H9 (cell line): ENCODE results near the gene ZNF831. TPM values are rescaled to one million over a fixed set of nuclear protein-coding genes. Genes with fewer than 3 reads are reported as not detected.

Experiments used
- DNase-seq: peaks from one replicate; pipeline ENCODE4 v3.0.0-alpha.2; 2017
- H2AFZ ChIP-seq: one replicate; pipeline ENCODE4 v1.6.1; 2013; ENCODE audit warnings: mild to moderate bottlenecking, low read length, control low read depth, moderate library complexity
- H2AK5ac ChIP-seq: 2 replicates; pipeline ENCODE4 v1.6.1; 2013; ENCODE audit warnings: low read length, control low read depth, mixed read lengths; ENCODE audit not compliant: insufficient read length
- H2BK120ac ChIP-seq: one replicate; pipeline ENCODE4 v1.6.1; 2013; ENCODE audit warnings: low read depth, mild to moderate bottlenecking, low read length, control low read depth, inconsistent platforms; ENCODE audit not compliant: poor library complexity, severe bottlenecking
- H2BK12ac ChIP-seq: 2 replicates; pipeline ENCODE4 v1.6.1; 2013; ENCODE audit warnings: low read length, control low read depth, mixed read lengths, low read depth; ENCODE audit not compliant: insufficient read length
- H2BK15ac ChIP-seq: 2 replicates; pipeline ENCODE4 v1.6.1; 2013; ENCODE audit warnings: low read depth, low read length, control low read depth
- H2BK20ac ChIP-seq: one replicate; pipeline ENCODE4 v1.6.1; 2013; ENCODE audit warnings: low read depth, mild to moderate bottlenecking, low read length, control low read depth, inconsistent platforms; ENCODE audit not compliant: poor library complexity, severe bottlenecking
- H2BK5ac ChIP-seq: 2 replicates; pipeline ENCODE4 v1.6.1; 2013; ENCODE audit warnings: low read length, control low read depth, mixed read lengths; ENCODE audit not compliant: insufficient read length
- H3K14ac ChIP-seq: 2 replicates; pipeline ENCODE4 v1.6.1; 2013; ENCODE audit warnings: low read length, control low read depth; ENCODE audit not compliant: insufficient read depth
- H3K18ac ChIP-seq: 2 replicates; pipeline ENCODE4 v1.6.1; 2013; ENCODE audit warnings: low read depth, mild to moderate bottlenecking, mixed read lengths, low read length, control low read depth; ENCODE audit not compliant: insufficient read length
- H3K23ac ChIP-seq: 2 replicates; pipeline ENCODE4 v1.6.1; 2013; ENCODE audit warnings: low read length, control low read depth, mixed read lengths, low read depth; ENCODE audit not compliant: insufficient read length
- H3K23me2 ChIP-seq: 2 replicates; pipeline ENCODE4 v1.6.1; 2013; ENCODE audit warnings: low read depth, mild to moderate bottlenecking, mixed read lengths, low read length, control low read depth; ENCODE audit not compliant: insufficient read length, poor library complexity, severe bottlenecking
- H3K27ac ChIP-seq: 2 replicates; pipeline ENCODE4 v1.5.1; 2013; ENCODE audit warnings: low read length, control low read depth, mixed read lengths, low read depth; ENCODE audit not compliant: insufficient read length
- H3K27me3 ChIP-seq: 2 replicates; pipeline ENCODE4 v1.6.1; 2013; ENCODE audit warnings: low read length, control low read depth, inconsistent platforms; ENCODE audit not compliant: insufficient read depth
- H3K4ac ChIP-seq: 2 replicates; pipeline ENCODE4 v1.6.1; 2013; ENCODE audit warnings: low read depth, mild to moderate bottlenecking, control low read depth, inconsistent platforms, low read length, moderate library complexity
- H3K4me1 ChIP-seq: 2 replicates; pipeline ENCODE4 v1.6.1; 2013; ENCODE audit warnings: low read length, control low read depth, inconsistent platforms; ENCODE audit not compliant: insufficient read depth
- H3K4me2 ChIP-seq: 2 replicates; pipeline ENCODE4 v1.6.1; 2013; ENCODE audit warnings: low read length, control low read depth, mixed read lengths; ENCODE audit not compliant: insufficient read length, insufficient read depth
- H3K56ac ChIP-seq: 2 replicates; pipeline ENCODE4 v1.6.1; 2013; ENCODE audit warnings: low read depth, mild to moderate bottlenecking, mixed read lengths, low read length, control low read depth; ENCODE audit not compliant: insufficient read length
- H3K79me1 ChIP-seq: 2 replicates; pipeline ENCODE4 v1.6.1; 2013; ENCODE audit warnings: low read depth, mild to moderate bottlenecking, moderate library complexity, low read length, control low read depth, inconsistent platforms; ENCODE audit not compliant: insufficient read depth, poor library complexity, severe bottlenecking
- H3K79me2 ChIP-seq: 2 replicates; pipeline ENCODE4 v1.6.1; 2013; ENCODE audit warnings: low read length, control low read depth, inconsistent platforms; ENCODE audit not compliant: insufficient read depth
- H3K9ac ChIP-seq: 2 replicates; pipeline ENCODE4 v1.6.1; 2013; ENCODE audit warnings: low read length, control low read depth, mixed read lengths; ENCODE audit not compliant: insufficient read length; ENCODE audit errors: extremely low read depth
- H3K9me3 ChIP-seq: one replicate; pipeline ENCODE4 v1.6.1; 2013; ENCODE audit warnings: low read depth, low read length, inconsistent platforms; ENCODE audit not compliant: control insufficient read depth
- H3T11ph ChIP-seq: one replicate; pipeline ENCODE4 v1.6.1; 2013; ENCODE audit warnings: mild to moderate bottlenecking, low read length, control low read depth, inconsistent platforms
- H4K20me1 ChIP-seq: one replicate; pipeline ENCODE4 v1.6.1; 2013; ENCODE audit not compliant: control insufficient read depth, insufficient read length, insufficient read depth
- H4K5ac ChIP-seq: 2 replicates; pipeline ENCODE4 v1.6.1; 2013; ENCODE audit warnings: low read depth, mild to moderate bottlenecking, mixed read lengths, low read length, control low read depth; ENCODE audit not compliant: insufficient read length
- H4K8ac ChIP-seq: replicated peaks from 2 replicates; pipeline ENCODE4 v1.6.1; 2013; ENCODE audit warnings: low read length, control low read depth, mixed read lengths, low read depth; ENCODE audit not compliant: insufficient read length
- H4K91ac ChIP-seq: 2 replicates; pipeline ENCODE4 v1.6.1; 2013; ENCODE audit warnings: low read depth, mild to moderate bottlenecking, moderate library complexity, mixed read lengths, low read length, control low read depth; ENCODE audit not compliant: insufficient read length
- H3K27ac Mint-ChIP-seq, 3 experiments: 2 replicates in 2 of 3; 3 replicates in 1 of 3; pipeline ENCODE4 v1.8.0; 2020 to 2021; ENCODE audit warnings: mixed read lengths in 3 of 3, mild to moderate bottlenecking in 1 of 3, moderate library complexity in 1 of 3
- H3K27me3 Mint-ChIP-seq: 2 replicates; pipeline ENCODE4 v1.8.0; 2021; ENCODE audit warnings: low read depth, mild to moderate bottlenecking, moderate library complexity, mixed read lengths
- H3K36me3 Mint-ChIP-seq, 3 experiments: 2 replicates in 2 of 3; 3 replicates in 1 of 3; pipeline ENCODE4 v1.8.0; 2020 to 2021; ENCODE audit warnings: low read depth in 3 of 3, mixed read lengths in 3 of 3; ENCODE audit not compliant: insufficient read depth in 1 of 3
- H3K4me1 Mint-ChIP-seq, 2 experiments: 2 replicates each; pipeline ENCODE4 v1.8.0; 2020; ENCODE audit warnings: mixed read lengths in 2 of 2
- H3K4me3 Mint-ChIP-seq, 2 experiments: 2 replicates in 1 of 2; 3 replicates in 1 of 2; pipeline ENCODE4 v1.8.0; 2020 to 2021; ENCODE audit warnings: mild to moderate bottlenecking in 2 of 2, mixed read lengths in 2 of 2, moderate library complexity in 1 of 2
- H3K9me3 Mint-ChIP-seq, 2 experiments: 2 replicates in 1 of 2; 3 replicates in 1 of 2; pipeline ENCODE4 v1.8.0; 2020; ENCODE audit warnings: mild to moderate bottlenecking in 2 of 2, mixed read lengths in 2 of 2, moderate library complexity in 1 of 2
- WGBS: extraction: QIAGEN DNeasy Blood & Tissue Kit; methylation state at CpG from one replicate; pipeline ENCODE4 v1.1.7; 2013; ENCODE audit warnings: missing lambda C conversion rate, low lambda C conversion rate, mixed read lengths; ENCODE audit not compliant: insufficient read length; ENCODE audit errors: extremely low coverage; 5-methylcytosine and 5-hydroxymethylcytosine counted together
- total RNA-seq: library from RNA; stranded (reverse); gene quantifications from 2 replicates; pipeline ENCODE4 v1.2.1, GENCODE V29; 2021
- TF ChIP-seq, protein P1 (sequence below): fragments of 200-600 bp; sonication (generic); conservative IDR thresholded peaks from 3 replicates; pipeline ENCODE4 v1.8.0; 2021; ENCODE audit warnings: antibody characterized with exemption, mild to moderate bottlenecking

The ZNF831 gene
- total RNA-seq, 1 experiment from 2014 or later = not detected

DNA sequence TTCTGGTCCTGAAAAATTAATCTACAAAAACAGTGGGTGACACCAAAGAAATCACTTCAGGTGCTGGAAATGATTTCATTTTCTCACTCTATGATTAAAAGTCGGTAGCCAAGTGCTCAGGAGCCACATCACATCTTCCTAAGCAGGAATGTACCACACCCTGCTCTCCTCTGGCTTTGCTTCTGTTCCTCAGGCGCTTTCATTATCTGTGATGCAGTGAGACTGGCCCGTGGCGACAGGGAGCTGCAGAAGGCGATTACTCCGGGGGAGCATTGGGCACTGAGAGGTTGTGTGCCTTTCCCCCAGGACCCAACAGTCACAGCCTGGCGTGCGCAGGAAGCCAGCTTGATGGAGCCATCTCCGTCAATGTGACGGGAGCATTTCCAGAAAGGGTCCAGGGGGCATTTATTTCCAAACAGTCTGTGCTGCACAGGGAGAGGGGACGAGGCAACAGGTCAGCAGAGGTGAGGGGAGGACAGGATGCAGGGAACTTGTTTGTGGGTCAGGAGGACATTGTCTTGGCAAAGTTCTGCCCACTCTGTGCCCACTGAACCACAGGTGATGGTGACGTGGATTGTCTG, 5.6 kb upstream of the ZNF831 start:
- no peak overlapping the region for H3K4me3 Mint-ChIP-seq
- Histone ChIP-seq H3K23me2 (no peaks in the 10 kb centered on the region), H2BK12ac (no peak overlapping the region), H3K9ac (no peak overlapping the region), H3K27ac (no peak overlapping the region), H3K4me2 (no peak overlapping the region), H4K91ac (no peak overlapping the region), H3K27me3 (no peaks in the 10 kb centered on the region), H3K56ac (no peak overlapping the region), H2AFZ (no peak overlapping the region), H3K79me2 (no peaks in the 10 kb centered on the region), H3K14ac (no peak overlapping the region), H3K23ac (no peak overlapping the region), H3K4me1 (no peaks in the 10 kb centered on the region; the same call in 1 of the 2 replicates), H2BK5ac (no peak overlapping the region), H4K20me1 (no peaks in the 10 kb centered on the region), H2AK5ac (no peak overlapping the region), H3K4ac (no peak overlapping the region), H3K79me1 (no peaks in the 10 kb centered on the region), H4K8ac (no peak overlapping the region), H3K18ac (no peak overlapping the region), H2BK15ac (no peak overlapping the region), H3T11ph (no peak overlapping the region), H2BK20ac (no peak overlapping the region), H4K5ac (no peak overlapping the region), H2BK120ac (no peak overlapping the region), H3K9me3 (no peaks in the 10 kb centered on the region)
- peaks cover 10 to 11% of the 10 kb centered on the region in 2 experiments for H3K4me1 Mint-ChIP-seq
- TF ChIP-seq, protein P1, sequence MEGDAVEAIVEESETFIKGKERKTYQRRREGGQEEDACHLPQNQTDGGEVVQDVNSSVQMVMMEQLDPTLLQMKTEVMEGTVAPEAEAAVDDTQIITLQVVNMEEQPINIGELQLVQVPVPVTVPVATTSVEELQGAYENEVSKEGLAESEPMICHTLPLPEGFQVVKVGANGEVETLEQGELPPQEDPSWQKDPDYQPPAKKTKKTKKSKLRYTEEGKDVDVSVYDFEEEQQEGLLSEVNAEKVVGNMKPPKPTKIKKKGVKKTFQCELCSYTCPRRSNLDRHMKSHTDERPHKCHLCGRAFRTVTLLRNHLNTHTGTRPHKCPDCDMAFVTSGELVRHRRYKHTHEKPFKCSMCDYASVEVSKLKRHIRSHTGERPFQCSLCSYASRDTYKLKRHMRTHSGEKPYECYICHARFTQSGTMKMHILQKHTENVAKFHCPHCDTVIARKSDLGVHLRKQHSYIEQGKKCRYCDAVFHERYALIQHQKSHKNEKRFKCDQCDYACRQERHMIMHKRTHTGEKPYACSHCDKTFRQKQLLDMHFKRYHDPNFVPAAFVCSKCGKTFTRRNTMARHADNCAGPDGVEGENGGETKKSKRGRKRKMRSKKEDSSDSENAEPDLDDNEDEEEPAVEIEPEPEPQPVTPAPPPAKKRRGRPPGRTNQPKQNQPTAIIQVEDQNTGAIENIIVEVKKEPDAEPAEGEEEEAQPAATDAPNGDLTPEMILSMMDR = no peak
- H3K27ac Mint-ChIP-seq = no peak overlapping the region
- H3K9me3 Mint-ChIP-seq = no peaks in the 10 kb centered on the region
- peaks cover 15% of the 10 kb centered on the region for H3K27me3 Mint-ChIP-seq
- DNase-seq = no peak
- H3K36me3 Mint-ChIP-seq = no peaks in the 10 kb centered on the region; a peak in 1 of 7 replicates
- no CpG with 5 or more reads among the region's 12 CpGs for WGBS
